HUES6 (cell line): ENCODE measurements around the gene EBI3.
"Not testable (repeated sequence)": the region's sequence is repeated elsewhere in the genome, so short reads cannot be mapped to it uniquely, and the experiment has no call there.

Source experiments
- H3K27ac ChIP-seq: 2 replicates; pipeline ENCODE4 v1.7.0; 2013; ENCODE audit warnings: low read depth, mild to moderate bottlenecking, low read length, inconsistent platforms
- H3K27me3 ChIP-seq: 2 replicates; pipeline ENCODE4 v1.6.1; 2013; ENCODE audit warnings: low read length; ENCODE audit not compliant: control insufficient read depth, insufficient read depth
- H3K36me3 ChIP-seq: 2 replicates; pipeline ENCODE4 v1.6.1; 2013; ENCODE audit warnings: low read length; ENCODE audit not compliant: control insufficient read depth, insufficient read depth
- H3K4me1 ChIP-seq: 2 replicates; pipeline ENCODE4 v1.6.1; 2013; ENCODE audit warnings: low read length; ENCODE audit not compliant: control insufficient read depth, insufficient read depth
- H3K4me3 ChIP-seq: 2 replicates; pipeline ENCODE4 v1.5.1; 2013; ENCODE audit warnings: low read depth, low read length
- H3K9ac ChIP-seq: one replicate; pipeline ENCODE4 v1.6.1; 2013; ENCODE audit warnings: mild to moderate bottlenecking, low read length
- H3K9me3 ChIP-seq: 2 replicates; pipeline ENCODE4 v1.6.1; 2013; ENCODE audit warnings: low read depth, low read length; ENCODE audit not compliant: control insufficient read depth, insufficient read depth

EBI3 gene

GRCh38 chr19:4206818-4207484 is 22.4 kb upstream of the EBI3 start:
- Histone ChIP-seq H3K4me1 (peaks cover 3% of the 10 kb centered on the region; the same call in 1 of the 2 replicates), H3K27ac (no peak overlapping the region), H3K4me3 (no peak overlapping the region), H3K9me3 (no peaks in the 10 kb centered on the region), H3K36me3 (no peaks in the 10 kb centered on the region), H3K27me3 (peaks cover 2% of the 10 kb centered on the region; the same call in 1 of the 2 replicates), H3K9ac (no peak overlapping the region)

GRCh38 chr19:4208385-4209094 is 20.8 kb upstream of the EBI3 start:
- Histone ChIP-seq H3K27ac (no peak overlapping the region), H3K9me3 (no peaks in the 10 kb centered on the region), H3K27me3 (no peaks in the 10 kb centered on the region; the same call in 1 of the 2 replicates), H3K36me3 (no peaks in the 10 kb centered on the region), H3K4me3 (no peak overlapping the region), H3K4me1 (peaks cover 3% of the 10 kb centered on the region; the same call in 1 of the 2 replicates), H3K9ac (no peak overlapping the region)

GRCh38 chr19:4210166-4210731 is 19.1 kb upstream of the EBI3 start:
- Histone ChIP-seq H3K27me3 (no peaks in the 10 kb centered on the region; the same call in 1 of the 2 replicates), H3K9ac (no peak overlapping the region), H3K4me3 (no peak overlapping the region), H3K9me3 (no peaks in the 10 kb centered on the region), H3K4me1 (peaks cover 3% of the 10 kb centered on the region; the same call in 1 of the 2 replicates), H3K27ac (no peak overlapping the region), H3K36me3 (no peaks in the 10 kb centered on the region)

GRCh38 chr19:4213116-4213515 is 16.2 kb upstream of the EBI3 start:
- H3K36me3 ChIP-seq = no peaks in the 10 kb centered on the region
- no peak overlapping the region for H3K27ac ChIP-seq
- H3K4me1 ChIP-seq = peaks cover 3% of the 10 kb centered on the region; the same call in 1 of the 2 replicates
- H3K9me3 ChIP-seq = peaks cover 2% of the 10 kb centered on the region; the same call in 1 of the 2 replicates
- no peaks in the 10 kb centered on the region; the same call in 1 of the 2 replicates for H3K27me3 ChIP-seq
- H3K4me3 ChIP-seq = no peak overlapping the region
- H3K9ac ChIP-seq = no peak overlapping the region

GRCh38 chr19:4215807-4216206 is 13.5 kb upstream of the EBI3 start:
- no peak overlapping the region for H3K9ac ChIP-seq
- no peak overlapping the region for H3K27ac ChIP-seq
- H3K9me3 ChIP-seq = peaks cover 2% of the 10 kb centered on the region; the same call in 1 of the 2 replicates
- no peaks in the 10 kb centered on the region; the same call in 1 of the 2 replicates for H3K27me3 ChIP-seq
- no peaks in the 10 kb centered on the region for H3K4me1 ChIP-seq
- H3K4me3 ChIP-seq = no peak overlapping the region
- no peaks in the 10 kb centered on the region for H3K36me3 ChIP-seq

- Histone ChIP-seq H3K27me3 (no peaks in the 10 kb centered on the region; the same call in 1 of the 2 replicates), H3K4me3 (no peak overlapping the region), H3K36me3 (no peaks in the 10 kb centered on the region), H3K27ac (no peak overlapping the region), H3K9ac (no peak overlapping the region), H3K4me1 (no peaks in the 10 kb centered on the region), H3K9me3 (peaks cover 2% of the 10 kb centered on the region; the same call in 1 of the 2 replicates)
These were observed 12.5 kb upstream of the EBI3 start for GRCh38 chr19:4216846-4217245.

- Histone ChIP-seq H3K27me3 (no peaks in the 10 kb centered on the region; the same call in 1 of the 2 replicates), H3K36me3 (no peaks in the 10 kb centered on the region), H3K9me3 (peaks cover 2% of the 10 kb centered on the region; the same call in 1 of the 2 replicates), H3K4me3 (no peak overlapping the region), H3K27ac (no peak overlapping the region), H3K4me1 (no peaks in the 10 kb centered on the region), H3K9ac (no peak overlapping the region)
These were observed 11.7 kb upstream of the EBI3 start for GRCh38 chr19:4217429-4218264.

- not testable (repeated sequence) for H3K27ac ChIP-seq, H3K27me3 ChIP-seq, H3K9me3 ChIP-seq, H3K9ac ChIP-seq, H3K4me3 ChIP-seq, H3K36me3 ChIP-seq, H3K4me1 ChIP-seq
These were observed 10.8 kb upstream of the EBI3 start for GRCh38 chr19:4218523-4218922.

GRCh38 chr19:4220188-4220587 is 9.1 kb upstream of the EBI3 start:
- H3K9ac ChIP-seq = no peak overlapping the region
- H3K36me3 ChIP-seq = no peaks in the 10 kb centered on the region
- H3K27ac ChIP-seq = no peak overlapping the region
- no peak overlapping the region for H3K4me3 ChIP-seq
- H3K4me1 ChIP-seq = no peaks in the 10 kb centered on the region; the same call in 1 of the 2 replicates
- H3K9me3 ChIP-seq = peaks cover 2% of the 10 kb centered on the region; the same call in 1 of the 2 replicates
- H3K27me3 ChIP-seq = no peaks in the 10 kb centered on the region

GRCh38 chr19:4224470-4224869 is 4.9 kb upstream of the EBI3 start:
- H3K4me3 ChIP-seq = no peak overlapping the region
- peaks cover 11% of the 10 kb centered on the region for H3K27me3 ChIP-seq
- no peak overlapping the region for H3K27ac ChIP-seq
- no peaks in the 10 kb centered on the region for H3K36me3 ChIP-seq
- H3K9ac ChIP-seq = no peak overlapping the region
- peaks cover 7% of the 10 kb centered on the region for H3K4me1 ChIP-seq
- H3K9me3 ChIP-seq = no peaks in the 10 kb centered on the region
